HG03378 (cell line): ENCODE measurements around the gene CBFA2T2.
"Not testable (repeated sequence)": the region's sequence is repeated elsewhere in the genome, so short reads cannot be mapped to it uniquely, and the experiment has no call there.

Source experiments
- ATAC-seq: cut with Tn5 transposase; IDR thresholded peaks from one replicate; pipeline ENCODE4 v1.9.1; 2021; ENCODE audit warnings: mild to moderate bottlenecking, moderate library complexity; ENCODE audit not compliant: unreplicated experiment

CBFA2T2 gene

DNA sequence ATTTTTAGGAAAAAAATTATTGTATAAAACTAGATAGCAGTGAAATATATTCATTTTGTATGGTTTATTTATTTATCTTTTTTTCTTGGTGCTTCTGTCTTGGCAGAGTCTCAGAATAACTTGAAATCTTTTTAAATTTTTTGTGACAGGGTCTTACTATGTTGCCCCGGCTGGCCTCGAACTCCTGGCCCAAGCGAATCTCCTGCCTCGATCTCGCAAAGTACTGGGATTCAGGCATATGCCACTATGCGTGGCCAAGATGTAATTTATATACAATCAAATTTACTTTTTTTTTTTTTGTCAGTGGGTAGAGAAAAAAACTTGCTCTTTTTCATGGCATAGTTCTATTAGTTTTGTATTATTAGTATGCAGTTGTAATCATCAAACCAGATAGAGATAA is 13.7 kb downstream of the CBFA2T2 start:
- ATAC-seq = no peak

GRCh38 chr20:33506576-33506975 is 16.7 kb downstream of the CBFA2T2 start:
- no peak for ATAC-seq

DNA sequence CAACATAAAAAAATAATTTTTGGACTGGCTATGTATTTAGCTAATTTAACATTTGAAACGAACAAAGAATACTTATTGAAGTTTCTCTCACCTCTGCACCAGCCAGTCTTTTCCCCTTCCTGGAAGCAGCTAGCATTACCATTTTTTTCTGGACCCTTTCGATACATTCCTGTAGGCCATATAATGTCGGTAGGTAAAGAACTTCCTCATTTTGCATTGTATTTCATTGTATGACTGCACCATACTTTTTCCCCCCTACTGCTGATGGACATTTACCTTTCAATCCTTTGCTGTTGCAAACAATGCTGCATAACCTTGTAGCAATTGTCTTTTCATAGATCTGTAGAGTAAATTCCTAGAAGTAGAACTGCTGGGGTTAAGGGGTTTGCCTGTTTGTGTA is 17.6 kb downstream of the CBFA2T2 start:
- ATAC-seq = no peak

DNA sequence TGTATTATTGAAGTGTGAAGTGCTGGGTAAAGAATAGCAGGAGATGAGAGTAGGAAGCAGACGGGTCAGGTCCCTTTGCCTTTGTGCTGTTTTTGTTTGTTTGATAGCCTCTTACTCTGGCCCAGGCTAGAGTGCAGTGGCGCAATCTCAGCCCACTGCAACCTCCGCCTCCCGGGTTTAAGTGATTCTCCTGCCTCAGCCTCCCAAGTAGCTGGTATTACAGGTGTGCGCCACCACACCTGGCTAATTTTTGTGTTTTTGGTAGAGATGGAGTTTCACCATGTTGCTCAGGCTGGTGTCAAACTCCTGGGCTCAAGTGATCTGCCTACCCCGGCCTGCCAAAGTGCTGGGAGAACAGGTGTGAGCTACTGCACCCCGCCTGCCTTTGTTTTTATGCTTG is 18.1 kb downstream of the CBFA2T2 start:
- not testable (repeated sequence) for ATAC-seq

DNA sequence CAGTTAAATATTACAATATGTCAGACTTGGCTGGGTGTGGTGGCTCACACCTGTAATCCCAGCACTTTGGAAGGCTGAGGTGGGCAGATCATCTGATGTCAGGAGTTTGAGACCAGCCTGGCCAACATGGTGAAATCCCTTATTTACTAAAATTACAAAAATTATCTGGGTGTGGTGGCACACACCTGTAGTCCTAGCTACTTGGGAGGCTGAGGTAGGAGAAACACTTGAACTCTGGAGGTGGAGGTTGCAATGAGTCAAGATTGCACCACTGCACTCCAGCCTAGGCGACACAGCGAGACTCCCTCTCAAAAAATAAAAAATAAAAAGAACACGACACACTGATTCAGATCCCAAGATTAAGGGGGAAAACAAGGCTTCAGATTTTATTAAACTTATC is 19.2 kb downstream of the CBFA2T2 start:
- not testable (repeated sequence) for ATAC-seq

- not testable (repeated sequence) for ATAC-seq
Observed at GRCh38 chr20:33511876-33512275, 22.0 kb downstream of the CBFA2T2 start.

- no peak for ATAC-seq
Observed at GRCh38 chr20:33515569-33516216, 25.8 kb downstream of the CBFA2T2 start.

DNA sequence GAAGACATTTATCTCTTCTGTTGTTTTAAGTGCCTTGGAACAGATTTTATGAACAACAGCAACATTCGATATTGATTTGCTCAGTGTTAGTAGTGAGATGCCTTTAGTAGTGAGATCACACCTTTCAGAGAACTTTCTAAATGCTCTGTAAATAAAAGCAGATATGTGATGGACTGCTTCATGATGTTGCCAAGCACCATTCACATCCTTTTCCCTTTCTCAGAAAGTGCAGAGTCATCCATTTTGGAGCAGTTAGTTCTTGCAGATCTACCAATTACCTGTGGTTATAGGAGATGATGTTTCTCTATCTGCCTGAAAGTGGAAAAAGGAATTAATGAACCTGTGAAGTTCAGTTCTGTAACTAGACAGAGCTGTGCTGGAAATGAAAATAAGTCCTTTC is 27.0 kb downstream of the CBFA2T2 start:
- no peak for ATAC-seq

- ATAC-seq = no peak
Observed at GRCh38 chr20:33518071-33518470, 28.2 kb downstream of the CBFA2T2 start.

GRCh38 chr20:33521461-33521860 is 31.6 kb downstream of the CBFA2T2 start:
- ATAC-seq = no peak

DNA sequence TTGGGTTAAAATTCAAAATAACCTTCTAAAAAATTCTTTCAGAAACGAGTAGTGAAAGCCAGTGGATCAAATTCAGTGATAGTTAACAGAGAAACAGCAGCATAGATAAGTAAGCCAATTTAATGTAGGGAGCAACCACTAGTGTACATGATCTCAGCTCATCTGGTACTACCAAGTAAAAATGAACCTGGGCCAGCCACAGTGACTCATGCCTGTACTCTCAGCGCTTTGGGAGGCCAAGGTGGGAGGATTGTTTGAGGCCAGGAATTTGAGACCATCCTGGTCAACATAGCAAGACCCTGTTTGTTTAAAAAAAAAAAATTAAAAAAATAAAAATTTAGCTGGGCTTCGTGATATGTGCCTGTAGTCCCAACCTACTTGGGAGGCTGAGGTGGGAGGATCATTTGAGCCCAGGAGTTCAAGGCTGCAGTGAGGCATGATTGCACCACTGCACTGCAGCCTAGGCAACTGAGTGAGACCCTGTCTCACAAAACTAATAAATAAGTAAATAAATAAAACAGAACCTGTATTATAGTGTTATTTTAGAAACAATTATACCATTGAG is 32.4 kb downstream of the CBFA2T2 start:
- no peak for ATAC-seq

GRCh38 chr20:33524261-33524660 is 34.4 kb downstream of the CBFA2T2 start:
- ATAC-seq = no peak

- no peak for ATAC-seq
Observed at GRCh38 chr20:33526769-33527168, 36.9 kb downstream of the CBFA2T2 start.

DNA sequence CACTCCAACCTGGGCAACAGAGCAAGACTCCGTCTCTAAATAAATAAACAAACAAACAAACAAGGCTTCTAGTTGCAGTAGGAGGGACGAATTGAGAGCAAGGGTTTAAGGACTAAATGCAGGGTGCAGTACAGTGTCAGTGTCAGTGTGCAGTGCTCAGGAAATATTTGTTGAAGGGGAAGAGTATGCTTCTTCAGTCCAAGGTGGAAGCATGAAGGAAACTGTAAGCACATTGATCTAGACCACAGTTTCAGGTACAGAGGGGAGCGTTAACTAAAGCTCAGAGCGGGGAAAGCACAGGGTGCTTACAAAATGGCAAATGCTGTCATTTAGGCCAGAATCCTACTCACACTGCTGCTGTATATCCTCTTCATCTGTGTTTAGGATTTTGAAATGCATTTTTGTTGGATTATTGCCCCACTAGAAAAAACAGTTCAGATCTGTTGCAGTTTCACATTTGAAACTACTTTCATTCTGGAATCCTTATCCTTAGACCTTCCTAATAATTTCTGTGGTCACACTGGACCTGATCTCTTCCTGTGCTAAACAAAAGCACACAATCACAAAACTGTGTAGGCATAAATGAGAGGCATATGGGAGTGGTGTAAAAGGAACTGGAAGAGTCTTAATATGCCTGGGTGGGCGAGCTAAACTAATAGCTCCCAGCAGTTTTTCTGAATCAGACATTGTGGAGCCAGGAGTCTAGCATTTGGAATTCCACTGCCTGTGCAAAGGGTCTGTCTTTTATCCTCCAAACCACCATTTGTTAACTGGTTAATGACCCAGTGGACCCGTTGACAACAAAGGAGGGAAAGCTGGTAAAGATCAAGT is 41.4 kb downstream of the CBFA2T2 start:
- no peak for ATAC-seq

- ATAC-seq = no peak
Observed at GRCh38 chr20:33531885-33532284, 42.0 kb downstream of the CBFA2T2 start.

GRCh38 chr20:33532753-33533459 is 43.0 kb downstream of the CBFA2T2 start:
- no peak for ATAC-seq

DNA sequence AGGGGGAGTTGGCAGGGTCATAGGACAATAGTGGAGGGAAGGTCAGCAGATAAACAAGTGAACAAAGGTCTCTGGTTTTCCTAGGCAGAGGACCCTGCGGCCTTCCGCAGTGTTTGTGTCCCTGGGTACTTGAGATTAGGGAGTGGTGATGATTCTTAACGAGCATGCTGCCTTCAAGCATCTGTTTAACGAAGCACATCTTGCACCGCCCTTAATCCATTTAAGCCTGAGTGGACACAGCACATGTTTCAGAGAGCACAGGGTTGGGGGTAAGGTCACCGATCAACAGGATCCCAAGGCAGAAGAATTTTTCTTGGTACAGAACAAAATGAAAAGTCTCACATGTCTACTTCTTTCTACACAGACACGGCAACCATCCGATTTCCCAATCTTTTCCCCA is 45.8 kb downstream of the CBFA2T2 start:
- not testable (repeated sequence) for ATAC-seq

DNA sequence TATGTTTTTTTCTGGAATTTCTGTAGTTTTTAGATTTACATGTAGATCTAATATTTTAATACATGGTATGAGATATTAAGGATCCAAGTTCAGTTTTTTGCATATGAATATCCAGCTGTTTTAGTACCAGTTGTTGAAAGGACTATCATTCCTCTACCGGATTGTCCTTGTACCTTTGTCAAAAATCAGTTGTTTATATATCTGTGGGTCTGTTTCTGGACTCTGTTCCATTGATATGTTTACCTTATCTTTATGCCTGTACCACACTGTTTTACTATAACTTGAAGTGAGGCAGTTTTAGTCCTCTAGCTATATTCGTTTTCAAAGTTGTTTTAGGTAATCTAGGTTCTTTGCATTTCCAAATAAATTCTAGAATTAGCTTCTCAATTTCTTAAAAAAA is 47.7 kb downstream of the CBFA2T2 start:
- no peak for ATAC-seq

- ATAC-seq = no peak
Observed at GRCh38 chr20:33539129-33539528, 49.2 kb downstream of the CBFA2T2 start.

DNA sequence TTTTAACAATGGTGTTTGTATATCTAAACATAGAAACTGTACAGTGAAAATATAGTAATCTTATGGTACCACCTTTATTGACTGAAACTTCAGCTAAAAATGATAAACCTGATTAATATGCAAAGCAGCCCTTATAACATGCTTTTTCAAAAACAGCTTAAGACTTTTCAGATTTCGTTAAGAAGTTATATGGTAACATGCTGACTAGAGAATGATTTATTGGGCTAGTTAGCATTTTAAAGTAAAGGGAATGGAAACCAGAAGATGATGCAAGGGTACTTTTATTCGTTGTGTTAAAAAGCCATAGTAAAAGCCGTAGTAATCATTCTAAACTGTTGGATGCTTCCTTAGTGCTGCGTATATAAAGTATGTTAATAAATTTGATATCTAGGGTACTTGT is 50.5 kb downstream of the CBFA2T2 start:
- ATAC-seq = no peak

DNA sequence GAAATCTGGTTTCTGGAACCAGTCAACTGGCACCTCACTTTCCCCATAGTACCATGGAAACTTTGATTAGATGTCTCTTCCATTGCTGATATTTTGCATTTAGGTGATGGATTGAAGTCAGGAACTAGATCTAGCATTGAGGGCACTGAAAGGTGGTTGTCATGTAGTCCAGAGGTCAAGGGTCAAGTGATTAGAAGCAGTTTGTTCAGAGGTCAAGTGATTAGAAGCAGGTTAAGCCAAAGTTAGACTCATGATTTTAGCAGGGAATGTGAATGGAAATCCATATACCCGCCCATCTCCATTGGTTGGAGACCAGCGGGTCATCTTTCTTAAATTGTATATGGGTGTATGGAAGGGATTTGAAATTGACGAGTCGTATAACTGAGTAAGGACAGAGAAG is 51.2 kb downstream of the CBFA2T2 start:
- ATAC-seq = no peak
